ENCODE data around the gene NOXA1.

DNA sequence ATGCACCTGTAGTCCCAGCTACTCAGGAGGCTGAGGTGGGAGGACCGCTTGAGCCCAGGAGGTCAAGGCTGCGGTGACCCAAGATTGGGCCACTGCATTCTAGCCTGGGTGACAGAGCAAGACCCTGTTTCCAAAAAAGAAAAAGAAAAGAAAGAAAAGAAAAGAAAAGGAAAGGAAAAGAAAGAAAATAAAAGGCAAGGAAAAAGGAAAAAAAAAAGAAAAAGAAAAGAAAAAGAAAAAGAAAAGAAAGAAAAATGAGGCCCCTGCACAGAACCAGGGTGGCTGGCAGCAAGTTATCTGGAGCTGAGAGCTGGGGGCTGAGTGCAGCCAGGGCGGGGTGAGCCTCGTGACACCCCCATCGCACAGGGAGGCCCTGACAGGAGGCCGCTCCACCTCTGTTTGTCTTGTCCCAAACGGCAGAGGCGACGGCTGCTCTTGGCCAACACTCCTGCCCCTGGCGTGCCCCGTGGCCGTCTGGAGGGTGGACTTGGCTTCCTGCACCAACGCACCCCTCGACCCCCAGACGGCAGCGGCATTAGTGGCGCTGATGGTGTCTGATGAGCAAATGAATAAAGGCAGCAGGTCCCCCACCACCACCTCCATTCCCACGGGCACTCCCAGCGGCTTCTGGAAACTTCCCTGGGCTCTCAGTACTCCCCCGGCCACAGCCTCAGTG lies 17.0 kb upstream of the NOXA1 start:
- TF ChIP-seq, protein P1, sequence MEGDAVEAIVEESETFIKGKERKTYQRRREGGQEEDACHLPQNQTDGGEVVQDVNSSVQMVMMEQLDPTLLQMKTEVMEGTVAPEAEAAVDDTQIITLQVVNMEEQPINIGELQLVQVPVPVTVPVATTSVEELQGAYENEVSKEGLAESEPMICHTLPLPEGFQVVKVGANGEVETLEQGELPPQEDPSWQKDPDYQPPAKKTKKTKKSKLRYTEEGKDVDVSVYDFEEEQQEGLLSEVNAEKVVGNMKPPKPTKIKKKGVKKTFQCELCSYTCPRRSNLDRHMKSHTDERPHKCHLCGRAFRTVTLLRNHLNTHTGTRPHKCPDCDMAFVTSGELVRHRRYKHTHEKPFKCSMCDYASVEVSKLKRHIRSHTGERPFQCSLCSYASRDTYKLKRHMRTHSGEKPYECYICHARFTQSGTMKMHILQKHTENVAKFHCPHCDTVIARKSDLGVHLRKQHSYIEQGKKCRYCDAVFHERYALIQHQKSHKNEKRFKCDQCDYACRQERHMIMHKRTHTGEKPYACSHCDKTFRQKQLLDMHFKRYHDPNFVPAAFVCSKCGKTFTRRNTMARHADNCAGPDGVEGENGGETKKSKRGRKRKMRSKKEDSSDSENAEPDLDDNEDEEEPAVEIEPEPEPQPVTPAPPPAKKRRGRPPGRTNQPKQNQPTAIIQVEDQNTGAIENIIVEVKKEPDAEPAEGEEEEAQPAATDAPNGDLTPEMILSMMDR (IDR thresholded peaks at IDR 0.05; ENCODE audit: insufficient read depth, low read depth, low read length) = no peak
- TF ChIP-seq EZH2 (IDR thresholded peaks at IDR 0.05; ENCODE audit: insufficient read depth, low read length) = no peak
